ENCODE measurements around the gene ERFE.

Gene ERFE

GRCh38 chr2:238203973-238204683 lies 45.4 kb downstream of the ERFE start:
- no peak for DNase-seq (ENCODE audit: low spot score)

GRCh38 chr2:238207006-238207405 lies 48.2 kb downstream of the ERFE start:
- no peak for DNase-seq (ENCODE audit: low spot score)

GRCh38 chr2:238216651-238217184 lies 57.9 kb downstream of the ERFE start:
- no peak for DNase-seq (ENCODE audit: low spot score)

All from hematopoietic multipotent progenitor cell treated with erythropoietin and hydrocortisone succinate and interleukin-3 and kit ligand, for 15 days (in vitro differentiated cells).